ENCODE measurements around the gene BCAM. TPM values are rescaled to one million over a fixed set of nuclear protein-coding genes. Genes with fewer than 3 reads are reported as not detected.

Gene BCAM
- total and polyA plus RNA-seq, 2 of the 4 experiments (the other 2 are of a cell fraction), result 2.3 to 35.7 TPM

GRCh38 chr19:44814517-44814916, 5.6 kb downstream of the BCAM start:
- ChIA-PET POLR2A (ENCODE audit: unreplicated experiment) (no interaction called here), CTCF (no interaction called here)
- H2BK15ac ChIP-seq (ENCODE audit: low read depth, low read length), result no peak overlapping the region
- no peak overlapping the region for H2BK5ac ChIP-seq (ENCODE audit: low read depth, low read length, poor library complexity, severe bottlenecking)
- H3K27me3 ChIP-seq (ENCODE audit: control insufficient read depth, insufficient read depth, low read length), result no peaks in the 10 kb centered on the region
- H2BK120ac ChIP-seq (ENCODE audit: low read depth, low read length), result no peak overlapping the region
- no peak for DNase-seq
- TF ChIP-seq MAZ (IDR thresholded peaks at IDR 0.05; ENCODE audit: borderline replicate concordance, low read depth, low read length) (no peak), RAD21 (IDR thresholded peaks at IDR 0.05; ENCODE audit: low read length) (no peak), RFX5 (IDR thresholded peaks at IDR 0.05; ENCODE audit: low read depth, low read length) (no peak), MAFK (IDR thresholded peaks at IDR 0.05; ENCODE audit: low read depth, low read length) (no peak), BHLHE40 (IDR thresholded peaks at IDR 0.05; ENCODE audit: low read depth, low read length) (no peak)
- no peak overlapping the region for H2AK5ac ChIP-seq (ENCODE audit: low read depth, low read length)
- WGBS, 2 experiments (ENCODE audit: extremely low coverage in 2 of 2, insufficient read length in 1 of 2), result 98% methylated on average over 9 of the region's 17 CpGs; no CpG with 5 or more reads in 1 of the 2 experiments
- no peak overlapping the region for H3K14ac ChIP-seq (replicated peaks; ENCODE audit: low read depth, low read length)
- no peak overlapping the region for H2AK9ac ChIP-seq (replicated peaks; ENCODE audit: low read depth, low read length, poor library complexity)
- no peak for ATAC-seq (ENCODE audit: low read depth)
- H3K27ac ChIP-seq (ENCODE audit: insufficient read depth, low read length), result no peak overlapping the region
- H3K9ac ChIP-seq (ENCODE audit: low read depth, low read length), result no peak overlapping the region
- H3K9me1 ChIP-seq (ENCODE audit: insufficient read depth, low read length), result no peaks in the 10 kb centered on the region
- H3K4me1 ChIP-seq (ENCODE audit: control insufficient read depth, insufficient read depth, low read length), result peaks cover 2% of the 10 kb centered on the region; the same call in 1 of the 2 replicates
- H3K23ac ChIP-seq (ENCODE audit: low read depth, low read length), result no peak overlapping the region
- H2BK20ac ChIP-seq (ENCODE audit: low read depth, low read length), result no peak overlapping the region
- H3K9me3 ChIP-seq (ENCODE audit: control insufficient read depth, insufficient read depth, low read length), result no peaks in the 10 kb centered on the region
- dilution Hi-C loops (cut with HindIII; ENCODE audit: low sequenced_read_pairs, unreplicated experiment), result no loop called here
- in situ Hi-C loops (cut with MboI; ENCODE audit: low sequenced_read_pairs), result no loop called here
- intact Hi-C loops (cut with micrococcal nuclease), result no loop called here
- no peak overlapping the region for H3K18ac ChIP-seq (ENCODE audit: low read depth, low read length)
- peaks cover 20% of the 10 kb centered on the region for H3K36me3 ChIP-seq (ENCODE audit: control insufficient read depth, insufficient read depth, low read length)
- H3K4ac ChIP-seq (ENCODE audit: low read depth, low read length), result no peak overlapping the region
- no peak overlapping the region for H4K8ac ChIP-seq (ENCODE audit: low read depth in 2 of 2, low read length in 2 of 2)
- H2AFZ ChIP-seq (replicated peaks; ENCODE audit: low read length, poor library complexity), result no peak overlapping the region
- H3K4me3 ChIP-seq (ENCODE audit: insufficient read depth, low read depth, low read length), result no peak overlapping the region
- H3K79me1 ChIP-seq (ENCODE audit: low read depth in 1 of 2, low read length in 2 of 2), result peaks cover under 1 to 4% of the 10 kb centered on the region in 2 experiments; a peak in 2 of 4 replicates
- H4K91ac ChIP-seq (ENCODE audit: insufficient read depth, low read depth, low read length), result no peak overlapping the region
- H3K56ac ChIP-seq (ENCODE audit: extremely low read depth, insufficient read depth, low read length), result no peak overlapping the region
- BruUV-seq (replicated peaks), result no TSS peak
- no peaks in the 10 kb centered on the region for H4K20me1 ChIP-seq (ENCODE audit: insufficient read depth, low read length)
- H3K4me2 ChIP-seq (ENCODE audit: low read depth, low read length), result no peak overlapping the region
- H4K5ac ChIP-seq (ENCODE audit: low read depth, low read length), result no peak overlapping the region
